GM19025 (cell line): ENCODE measurements around the gene AGXT.

Experiments used
- ATAC-seq: cut with Tn5 transposase; IDR thresholded peaks from one replicate; pipeline ENCODE4 v1.9.1; 2021; ENCODE audit warnings: mild to moderate bottlenecking, low read depth, moderate library complexity; ENCODE audit not compliant: unreplicated experiment

The AGXT gene

DNA sequence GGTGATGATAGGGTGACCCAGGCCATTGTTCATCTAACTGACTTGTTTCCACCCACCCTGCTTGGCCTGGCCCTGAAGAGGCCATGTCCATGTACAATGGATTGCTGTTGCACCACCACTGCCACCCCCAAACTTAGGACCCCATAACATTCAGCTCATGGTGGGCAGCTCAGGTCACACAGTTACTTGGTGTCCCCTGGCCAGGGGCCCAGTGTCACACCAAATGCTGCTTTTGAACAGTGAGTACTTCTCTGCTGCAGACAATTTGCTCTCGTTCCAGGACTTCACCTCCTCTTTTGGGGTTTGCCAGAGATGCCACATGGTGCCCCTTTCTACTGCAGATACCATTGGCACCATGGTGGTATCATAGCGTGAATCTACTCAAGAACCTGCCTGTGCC, 15.6 kb downstream of the AGXT start:
- ATAC-seq: no peak

DNA sequence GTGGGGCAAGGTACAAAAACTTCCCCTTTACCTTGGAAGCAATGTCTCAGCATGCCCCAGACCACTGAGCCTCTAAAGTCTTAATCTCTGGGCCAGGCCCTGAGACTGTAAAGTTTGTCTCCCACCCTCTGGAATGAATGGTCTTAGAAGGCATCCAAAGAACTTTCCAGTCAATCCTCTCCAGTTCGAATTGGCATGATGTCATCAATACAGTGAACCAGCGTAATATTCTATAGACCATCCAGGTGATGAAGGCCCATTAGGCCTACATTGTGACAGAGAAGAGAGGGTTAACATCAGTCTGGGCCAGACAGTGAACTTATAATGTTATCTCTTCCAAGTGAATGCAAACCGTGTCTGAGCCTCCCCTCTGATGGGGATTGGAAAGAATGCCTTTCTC, 16.1 kb downstream of the AGXT start:
- no peak for ATAC-seq

DNA sequence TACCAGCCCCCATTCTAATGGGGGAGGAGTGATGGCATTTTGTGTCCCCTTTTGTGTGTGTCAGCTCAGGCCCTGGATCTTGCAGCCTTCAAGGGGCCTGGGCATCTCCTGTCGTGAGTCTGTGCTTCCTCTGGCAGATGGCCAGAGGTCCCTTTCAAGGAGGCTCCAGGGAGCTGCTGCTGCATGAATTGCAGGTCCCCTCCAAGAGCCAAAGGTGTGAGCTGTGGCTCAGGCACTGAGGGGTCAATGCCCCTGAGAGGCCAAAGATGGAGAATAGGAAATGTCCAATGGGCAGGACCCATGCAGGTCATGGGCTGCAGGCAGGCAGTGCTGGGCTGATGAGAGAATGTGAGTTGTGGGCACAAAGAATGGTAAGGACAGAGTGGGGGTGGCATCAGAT, 16.9 kb downstream of the AGXT start:
- ATAC-seq: no peak

DNA sequence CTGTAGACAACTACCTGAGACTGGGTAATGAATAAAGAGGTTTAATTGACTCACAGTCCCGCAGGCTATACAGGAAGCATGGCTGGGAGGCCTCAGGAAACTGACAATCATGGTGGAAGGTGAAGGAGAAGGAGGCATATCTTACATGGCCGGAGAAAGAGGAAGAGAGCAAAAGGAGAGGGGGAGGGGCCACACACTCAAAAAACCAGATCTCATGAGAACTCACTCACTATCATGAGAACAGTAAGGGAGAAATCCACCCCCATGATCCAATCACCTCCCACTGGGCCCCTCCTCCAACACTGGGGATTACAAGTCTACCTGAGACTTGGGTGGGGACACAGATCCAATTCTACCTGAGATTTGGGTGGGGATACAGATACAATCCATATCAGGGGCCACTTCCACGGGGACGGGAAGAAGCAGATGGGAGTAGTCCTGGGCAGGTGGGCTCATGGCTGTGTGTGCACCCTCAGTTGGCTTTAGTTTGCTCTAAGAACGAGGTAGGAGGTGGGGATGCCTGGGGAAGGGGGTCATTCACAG, 17.5 kb downstream of the AGXT start:
- no peak for ATAC-seq

DNA sequence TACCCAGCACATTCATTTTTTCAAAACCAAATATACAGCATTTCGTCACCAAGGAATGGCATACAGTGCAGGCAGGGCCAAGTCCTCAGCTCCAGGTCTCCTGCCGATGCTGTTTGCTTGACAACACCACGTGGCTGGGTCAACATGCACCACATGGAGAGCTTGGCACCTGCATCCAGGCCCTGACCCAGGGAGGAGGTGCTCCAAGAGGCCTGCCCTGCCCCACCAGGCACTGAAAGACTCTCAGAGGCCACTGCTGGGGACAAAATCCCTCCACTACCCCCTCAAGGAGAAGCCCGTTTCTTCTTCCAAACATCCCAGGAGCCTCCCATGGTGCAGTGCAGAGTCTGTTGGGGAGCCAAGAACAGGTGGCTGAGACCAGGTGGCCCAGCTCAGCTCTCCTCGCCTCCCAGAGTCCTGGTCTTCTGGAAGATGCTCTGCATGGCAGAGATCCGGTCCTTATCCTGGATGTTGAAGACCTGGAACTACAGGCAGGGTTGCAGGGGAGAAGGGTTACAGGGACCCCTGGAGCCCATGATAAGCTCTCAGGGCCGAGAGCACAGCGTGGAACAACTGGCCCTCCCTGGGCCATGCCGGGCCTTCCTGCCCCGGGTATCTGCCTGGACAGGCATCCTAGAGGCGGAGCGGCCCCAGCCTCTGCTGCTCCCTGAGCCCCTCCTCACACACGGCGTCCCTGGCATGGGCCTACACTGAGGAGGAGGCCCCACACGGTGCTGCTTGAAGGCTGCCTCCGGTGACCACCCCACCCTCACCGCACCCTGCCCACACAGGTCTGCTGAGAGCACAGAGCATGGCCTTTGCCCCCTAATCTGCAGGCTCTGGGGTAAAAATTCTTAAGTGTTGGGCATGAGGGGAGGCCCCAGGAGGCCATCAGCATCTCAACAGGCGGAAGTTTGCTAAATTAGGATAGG, 18.3 kb downstream of the AGXT start:
- no peak for ATAC-seq

DNA sequence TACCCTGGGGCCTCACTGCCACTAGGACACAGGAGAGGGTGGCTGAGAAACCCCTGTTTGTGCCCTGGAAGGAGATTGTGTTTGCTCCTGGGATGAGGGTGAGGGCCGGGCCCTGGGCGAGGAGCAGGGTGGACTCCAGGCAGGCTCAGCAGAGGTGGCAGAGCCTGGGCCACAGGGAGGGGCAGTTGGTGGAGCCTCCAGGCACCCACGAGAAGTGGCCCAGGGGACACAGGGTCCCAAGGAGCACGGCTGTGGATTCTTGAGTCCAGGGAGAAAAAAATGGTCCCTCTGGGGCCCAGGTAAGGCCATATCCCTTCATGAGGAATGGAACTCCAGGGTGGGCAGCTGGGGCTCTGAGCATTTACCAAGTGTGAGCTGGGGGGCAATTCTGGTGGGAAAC, 19.0 kb downstream of the AGXT start:
- no peak for ATAC-seq

DNA sequence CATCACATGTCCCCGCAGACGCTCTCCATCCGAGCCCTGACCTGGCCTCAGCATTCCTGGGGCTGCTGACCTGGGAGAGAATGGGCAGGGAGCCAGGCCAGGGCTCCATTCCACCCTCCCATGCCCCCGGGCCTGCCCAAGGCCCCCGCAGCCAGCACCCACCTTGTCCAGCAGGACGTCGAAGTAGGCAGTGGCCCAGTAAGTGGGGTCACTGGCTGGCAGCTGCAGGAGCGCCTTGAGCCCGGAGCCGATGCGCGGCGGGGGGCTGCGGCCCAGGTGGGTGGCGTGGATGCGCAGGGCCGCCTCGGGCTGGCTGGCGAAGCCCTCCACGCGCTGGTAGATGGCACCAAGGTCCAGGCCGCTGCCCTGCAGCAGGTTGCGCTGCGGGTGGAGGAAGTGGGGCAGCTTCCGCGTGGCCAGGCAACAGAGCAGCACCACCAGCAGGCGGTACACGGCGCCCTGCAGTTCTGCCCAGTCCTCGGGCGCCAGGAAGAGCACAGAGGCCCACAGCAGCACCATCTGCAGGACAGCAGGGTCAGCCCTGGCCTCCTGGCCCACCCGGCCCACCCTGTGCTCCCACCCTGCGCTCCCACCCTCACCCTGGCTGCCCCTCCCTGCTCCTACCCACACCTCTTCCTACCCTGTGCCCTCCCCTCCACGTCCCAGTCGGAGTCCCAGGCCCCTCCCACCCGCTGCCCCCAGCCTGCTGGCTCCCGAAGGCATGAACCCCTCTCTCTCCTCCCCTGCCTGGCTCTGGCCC, 19.7 kb downstream of the AGXT start:
- no peak for ATAC-seq

DNA sequence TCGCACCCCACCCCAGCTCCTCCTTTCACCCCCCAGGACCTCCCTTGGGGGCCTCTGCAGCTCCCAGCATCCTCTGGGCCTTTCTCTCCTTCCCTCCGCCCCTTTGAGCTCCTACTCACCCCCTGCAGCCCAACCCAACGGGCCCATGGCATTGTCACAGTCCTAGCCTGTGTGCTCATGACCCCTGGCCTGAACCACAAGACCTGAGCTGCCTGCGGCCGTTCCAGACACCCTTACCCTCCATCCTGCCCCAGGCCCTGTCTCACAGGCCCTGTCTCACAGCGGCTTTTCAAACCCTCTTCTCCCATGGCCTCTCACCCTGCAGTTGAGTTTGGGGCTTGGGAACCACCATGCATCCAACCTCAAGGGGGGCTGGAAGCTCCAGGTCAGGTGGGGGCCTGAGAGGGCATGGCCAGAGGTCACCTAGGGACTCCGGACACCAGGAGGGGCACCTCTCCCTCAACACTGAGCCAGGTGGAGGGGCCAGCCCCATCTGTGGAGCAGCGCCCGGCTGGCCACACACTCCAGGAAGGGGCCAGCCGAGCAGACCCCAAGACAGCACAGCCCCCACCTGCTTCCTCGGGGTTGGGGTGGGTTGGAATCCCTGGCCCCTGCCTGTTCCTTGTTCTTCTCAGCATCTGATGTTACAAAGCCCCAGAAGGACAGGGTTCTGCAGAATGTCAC, 20.4 kb downstream of the AGXT start:
- ATAC-seq: no peak

DNA sequence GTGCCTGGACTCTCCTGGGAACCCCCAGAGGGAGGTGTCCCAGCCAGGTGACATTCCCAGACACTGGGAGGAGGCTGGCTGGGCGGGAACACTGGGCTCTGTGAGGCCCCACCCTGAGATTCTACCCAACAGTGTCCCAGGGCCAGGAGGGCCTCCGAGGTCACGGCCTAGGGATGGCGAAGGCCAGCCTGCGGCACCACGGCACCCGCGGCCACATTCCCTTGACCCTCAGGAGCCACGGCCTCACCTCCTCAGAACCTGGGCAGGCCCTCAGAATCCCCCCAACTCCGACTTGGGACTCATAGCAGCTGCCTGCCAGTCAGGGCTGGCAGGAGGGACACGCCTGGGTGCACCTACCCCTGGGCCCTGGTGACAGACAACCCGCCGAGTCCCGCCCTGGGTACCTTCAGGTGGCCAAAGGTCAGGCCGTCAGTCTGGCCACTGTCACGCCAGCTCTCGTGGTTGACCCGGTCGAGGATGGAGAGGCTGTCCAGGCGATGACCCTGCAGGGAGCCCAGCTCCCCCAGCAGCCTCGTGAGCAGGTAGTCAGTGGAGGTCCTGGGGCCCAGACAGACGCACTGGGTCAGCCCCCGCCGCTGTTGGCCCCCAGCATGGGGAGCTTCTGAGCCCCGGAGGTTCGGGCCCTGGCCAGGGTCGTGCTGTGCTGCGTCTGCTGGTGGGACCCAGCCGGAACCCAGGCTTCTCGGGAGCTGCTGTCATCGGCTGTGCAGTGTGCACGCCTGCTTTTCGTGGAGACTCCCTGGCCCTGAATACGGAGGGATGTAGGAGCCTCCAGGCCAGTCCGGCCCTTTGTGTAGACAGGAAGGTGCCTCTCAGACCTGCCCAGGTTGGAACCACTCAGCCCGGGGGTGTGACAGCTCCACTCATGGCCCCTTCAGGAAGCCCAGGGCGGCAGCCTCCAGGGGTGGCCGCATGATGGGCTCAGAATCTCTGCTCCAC, 21.3 kb downstream of the AGXT start:
- ATAC-seq: no peak

DNA sequence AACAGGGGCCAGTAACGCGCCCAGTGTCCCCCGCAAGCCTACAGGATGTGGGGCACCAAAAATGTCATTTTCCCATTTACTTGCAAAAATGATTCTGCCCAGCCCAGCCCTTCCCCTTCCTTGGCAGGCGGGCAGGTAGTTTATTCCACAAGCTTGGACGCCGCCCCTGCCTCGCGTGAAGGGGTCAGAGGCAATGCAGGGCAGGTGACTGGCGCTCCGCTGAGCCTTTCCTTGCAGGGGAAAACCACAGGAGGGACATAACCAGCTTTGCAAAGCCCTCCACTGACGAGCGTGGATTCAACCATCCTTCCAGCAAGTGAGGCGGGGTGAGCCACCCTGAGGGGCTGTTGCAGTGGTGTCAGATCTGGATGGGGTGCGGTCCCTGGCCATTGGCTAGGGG, 22.1 kb downstream of the AGXT start:
- ATAC-seq: no peak

DNA sequence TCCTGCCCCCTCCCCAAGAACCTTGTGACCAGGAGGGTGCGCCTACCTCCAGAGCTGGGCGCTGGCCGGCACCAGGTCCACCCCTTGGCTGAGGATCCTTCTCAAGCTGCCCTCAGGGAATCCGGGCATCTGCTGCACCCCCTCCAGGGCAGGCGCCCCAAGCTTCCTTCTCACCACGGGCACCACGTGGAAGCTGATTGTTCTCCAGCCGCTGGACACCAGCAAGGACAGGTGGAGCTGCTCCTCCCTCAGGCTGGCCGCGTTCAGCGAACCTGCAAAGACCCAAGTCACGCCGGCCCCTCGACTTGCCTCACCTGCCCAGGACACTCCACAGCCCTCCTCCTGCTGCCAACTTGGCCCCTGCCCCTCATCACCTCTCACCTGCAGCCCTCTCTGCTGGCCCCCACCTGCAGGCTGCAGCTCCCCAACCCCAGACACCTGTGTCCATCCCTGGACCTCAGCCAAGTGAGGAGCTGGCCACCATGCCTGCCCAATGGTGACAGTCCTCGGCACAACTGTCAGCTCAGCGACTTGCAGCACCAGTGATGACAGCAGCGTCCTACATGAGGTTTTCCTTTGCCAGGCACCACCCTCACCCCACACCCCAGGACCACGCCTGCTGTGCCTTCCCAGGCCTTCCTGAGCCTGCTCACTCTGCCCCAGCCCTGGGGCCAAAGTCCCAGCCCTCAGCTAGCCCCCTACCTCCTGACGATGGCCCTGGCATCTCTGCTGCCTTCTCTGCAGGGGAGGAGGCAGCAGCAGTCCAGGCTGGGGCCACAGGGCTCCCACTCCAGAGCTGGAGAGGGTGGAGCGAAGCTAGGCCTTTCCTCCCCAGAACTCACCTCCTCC, 23.1 kb downstream of the AGXT start:
- ATAC-seq: no peak

DNA sequence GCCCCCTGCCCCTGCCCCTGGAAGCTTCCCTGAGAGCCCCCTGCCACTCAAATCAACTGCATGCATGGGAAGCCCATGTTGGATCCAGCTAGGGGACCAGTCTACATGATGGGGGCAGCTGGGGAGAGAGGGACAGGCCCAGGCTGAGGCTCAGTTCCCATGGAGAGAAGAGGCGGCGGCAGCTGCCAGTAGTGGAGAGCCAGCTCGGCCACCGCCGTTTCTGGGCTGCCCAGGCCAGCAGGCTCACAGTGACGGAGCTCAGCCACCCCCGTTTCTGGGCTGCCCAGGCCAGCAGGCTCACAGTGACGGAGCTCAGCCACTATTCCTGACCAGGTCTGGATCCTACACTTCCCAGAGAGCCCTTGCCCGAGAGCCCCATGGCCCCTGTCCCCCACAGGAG, 23.7 kb downstream of the AGXT start:
- no peak for ATAC-seq

DNA sequence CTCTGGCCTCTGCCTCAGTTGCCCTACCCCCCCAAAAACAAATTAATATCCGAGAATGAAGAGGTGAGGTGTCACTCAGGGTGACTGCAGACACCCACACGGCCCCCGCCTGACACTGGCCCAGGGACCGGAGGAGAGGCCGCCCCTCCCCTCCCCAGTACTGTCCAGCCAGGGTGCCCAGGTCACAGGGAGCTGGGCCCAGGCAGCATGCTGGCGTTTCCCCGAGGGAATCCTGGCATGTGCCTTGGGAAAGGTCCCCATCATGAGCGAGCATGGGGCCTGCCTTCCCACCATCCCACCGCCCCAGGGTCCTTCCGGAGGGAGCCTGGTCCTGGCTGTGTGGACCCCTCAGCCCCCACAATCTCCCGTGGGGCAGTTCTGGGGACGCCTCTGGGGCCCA, 24.3 kb downstream of the AGXT start:
- no peak for ATAC-seq

DNA sequence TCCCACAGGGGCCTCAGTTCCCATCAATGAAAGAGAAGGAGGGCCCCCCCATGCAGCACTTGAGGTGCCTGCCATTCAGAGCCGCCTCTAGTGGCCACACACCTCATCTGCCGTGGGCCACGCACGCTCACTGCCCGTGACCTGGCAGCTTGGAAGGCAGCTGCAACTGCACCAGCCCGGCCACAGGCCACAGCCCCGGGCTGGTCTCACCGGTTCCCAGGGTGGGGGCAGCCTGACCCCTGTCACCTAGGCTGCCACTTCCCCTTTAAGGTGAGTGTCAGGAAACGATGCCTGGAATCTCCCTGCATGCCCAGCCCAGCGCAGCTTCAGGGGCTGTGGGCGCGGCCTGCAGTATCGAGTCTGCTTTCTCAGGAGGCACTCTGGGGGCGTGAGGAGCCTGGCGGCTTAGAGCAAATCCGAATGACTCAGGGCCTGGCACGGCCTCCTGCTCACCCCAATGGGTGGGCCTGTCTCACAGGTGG, 24.8 kb downstream of the AGXT start:
- ATAC-seq: peak; percentile 61

DNA sequence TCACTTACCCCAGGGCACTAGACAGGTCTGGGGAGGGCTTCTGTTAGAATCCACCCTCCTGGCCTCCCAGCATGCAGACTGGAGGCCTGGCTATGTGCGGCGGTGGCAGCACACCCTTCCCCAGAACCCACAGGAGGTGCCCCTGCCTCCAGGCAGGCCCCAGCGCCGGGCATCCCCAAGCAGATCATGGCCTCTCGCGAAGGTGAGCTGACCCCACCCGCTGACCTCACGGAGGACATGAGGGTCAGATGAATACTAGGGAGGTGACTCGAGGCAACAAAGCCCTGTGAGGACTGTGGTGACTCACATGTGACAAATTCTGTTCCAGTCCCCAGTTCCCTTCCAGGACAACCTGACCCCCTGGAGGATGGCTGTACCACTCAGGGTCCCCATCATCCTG, 25.4 kb downstream of the AGXT start:
- ATAC-seq: no peak

DNA sequence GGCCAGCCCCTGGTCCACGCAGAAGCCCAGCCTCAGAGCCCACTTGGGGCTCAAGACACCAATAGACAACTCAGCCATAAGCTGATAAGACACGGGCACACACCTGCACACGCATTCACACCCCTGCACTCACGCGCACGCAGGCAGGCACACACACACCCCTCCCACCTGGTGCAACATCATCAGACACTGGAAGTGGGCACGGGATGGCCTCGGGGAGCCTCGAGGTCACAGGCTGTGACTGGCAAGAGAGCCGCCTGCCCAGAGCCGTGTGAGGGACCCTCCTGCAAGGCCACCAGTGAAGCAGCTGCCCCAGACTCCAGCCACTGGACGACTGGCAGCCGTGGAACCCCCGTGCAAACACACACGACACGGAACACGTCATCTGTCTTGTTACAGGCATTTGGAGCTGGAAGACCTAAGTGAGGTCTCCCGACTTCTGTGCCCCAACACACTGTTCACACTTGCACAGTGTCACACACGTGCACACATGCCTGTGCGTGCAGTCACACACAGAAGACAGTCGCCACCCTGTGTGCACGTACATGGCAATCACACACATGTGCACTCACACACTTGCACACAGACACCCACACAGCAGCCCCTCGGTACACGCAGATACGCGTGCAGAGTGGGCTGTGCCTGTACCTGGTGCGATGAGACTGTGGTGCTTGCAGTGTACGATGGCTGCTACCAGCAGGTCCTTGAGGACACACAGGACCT, 26.4 kb downstream of the AGXT start:
- ATAC-seq: no peak

DNA sequence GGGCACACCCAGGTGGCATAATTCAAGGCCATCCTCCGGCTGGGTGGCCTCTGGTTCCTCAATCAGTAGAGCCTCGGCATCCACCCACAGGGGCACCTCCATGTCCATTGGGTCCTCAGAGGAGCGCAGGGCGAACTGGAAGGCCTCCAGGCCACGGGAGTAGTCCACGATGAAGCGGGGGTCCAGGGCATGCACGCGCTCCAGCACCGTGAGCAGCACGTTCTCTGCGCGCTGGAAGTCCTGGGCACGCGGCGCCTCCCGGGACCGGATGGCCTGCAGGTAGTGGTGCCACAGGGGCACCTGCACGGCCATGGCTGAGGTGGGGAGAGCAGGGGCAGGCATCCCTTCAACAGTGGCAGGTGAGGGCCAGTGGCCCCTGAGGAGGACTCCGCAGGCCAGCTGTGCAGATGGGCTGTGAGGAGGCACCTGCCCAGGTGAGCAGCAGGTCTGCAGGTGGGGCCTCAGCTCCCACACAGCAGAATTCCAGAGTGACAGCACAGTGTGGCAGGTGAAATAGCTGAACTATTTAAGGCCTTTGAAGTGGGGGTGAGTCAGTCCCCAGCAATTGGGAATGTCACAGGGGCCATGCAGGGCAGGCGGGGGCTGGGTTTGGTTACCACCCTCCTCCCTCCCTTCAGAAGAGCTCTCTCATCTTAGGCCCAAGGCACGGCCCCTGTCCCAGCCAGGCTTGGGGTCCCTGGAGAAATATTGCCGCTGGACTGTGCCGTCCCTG, 27.2 kb downstream of the AGXT start, which contains the start of gene MAB21L4:
Gene MAB21L4 (minus strand): TSS at position 501 of the 733 bp plus-strand sequence. CDS start 159 bp downstream, at position 342.
- ATAC-seq: no peak
